HepG2 (cell line): Measurements from ENCODE around the gene ZNF30. TPM values are rescaled to one million over a fixed set of nuclear protein-coding genes. Genes with fewer than 3 reads are reported as not detected.

Experiments
- CBX5 ChIP-seq: sonication (generic); formaldehyde crosslinking; IDR thresholded peaks from 2 replicates; pipeline ENCODE4 v1.4.0; 2020; ENCODE audit warnings: missing genetic modification reagents, borderline replicate concordance
- GATAD1 ChIP-seq: IDR thresholded peaks from 2 replicates; pipeline ENCODE4 v1.6.1; 2016; ENCODE audit warnings: missing genetic modification reagents, missing compliant biosample characterization
- HHEX ChIP-seq: IDR thresholded peaks from 2 replicates; pipeline ENCODE4 v1.6.1; 2016; ENCODE audit warnings: control low read depth
- HIVEP1 ChIP-seq: sonication (generic); formaldehyde crosslinking; IDR thresholded peaks from 2 replicates; pipeline ENCODE4 v1.4.0; 2020; ENCODE audit warnings: mild to moderate bottlenecking, missing genetic modification reagents
- JDP2 ChIP-seq: sonication (generic); formaldehyde crosslinking; IDR thresholded peaks from 2 replicates; pipeline ENCODE4 v1.8.1; 2022; ENCODE audit warnings: missing genetic modification reagents, borderline replicate concordance
- KIAA2018 ChIP-seq: sonication (generic); formaldehyde crosslinking; IDR thresholded peaks from 2 replicates; pipeline ENCODE4 v1.5.0; 2020; ENCODE audit warnings: mild to moderate bottlenecking, missing genetic modification reagents, borderline replicate concordance
- KLF12 ChIP-seq: sonication (generic); formaldehyde crosslinking; IDR thresholded peaks from 2 replicates; pipeline ENCODE4 v1.4.0; 2020; ENCODE audit warnings: missing genetic modification reagents, borderline replicate concordance
- MAF1 ChIP-seq: sonication (generic); formaldehyde crosslinking; IDR thresholded peaks from 2 replicates; pipeline ENCODE4 v1.5.0; 2020; ENCODE audit warnings: missing genetic modification reagents, borderline replicate concordance
- NCOR1 ChIP-seq: fragments of 200-600 bp; sonication (generic); IDR thresholded peaks from 2 replicates; pipeline ENCODE4 v1.7.0; 2017; ENCODE audit warnings: antibody characterized with exemption, low read length, borderline replicate concordance
- PAWR ChIP-seq: sonication (generic); formaldehyde crosslinking; IDR thresholded peaks from 2 replicates; pipeline ENCODE4 v1.4.0; 2020; ENCODE audit warnings: missing genetic modification reagents, mild to moderate bottlenecking, borderline replicate concordance
- SAFB2 ChIP-seq: sonication (generic); formaldehyde crosslinking; IDR thresholded peaks from 2 replicates; pipeline ENCODE4 v1.5.1; 2020; ENCODE audit warnings: missing genetic modification reagents, low read depth, mild to moderate bottlenecking, borderline replicate concordance
- THRA ChIP-seq: sonication (generic); formaldehyde crosslinking; IDR thresholded peaks from 2 replicates; pipeline ENCODE4 v1.4.0; 2020; ENCODE audit warnings: missing genetic modification reagents, borderline replicate concordance
- ZNF468 ChIP-seq: sonication (generic); formaldehyde crosslinking; IDR thresholded peaks from 2 replicates; pipeline ENCODE4 v1.8.0; 2022; ENCODE audit warnings: mild to moderate bottlenecking, moderate library complexity, missing genetic modification reagents
- ZNF484 ChIP-seq: sonication (generic); formaldehyde crosslinking; IDR thresholded peaks from 2 replicates; pipeline ENCODE4 v1.5.1; 2020; ENCODE audit warnings: mild to moderate bottlenecking, low read depth, missing genetic modification reagents, borderline replicate concordance
- polyA plus RNA-seq, 8 experiments: library from polyadenylated mRNA; depleted of rRNA in 3 of 8; stranded (reverse) in 7 of 8; unstranded in 1 of 8; fragments of >200 nt; fragmentation: Illumina TruSeq in 4 of 8; extraction: Trizol in 4 of 8; gene quantifications; 2 replicates each; pipeline versions ENCODE4 v1.2.1 to v1.2.3, GENCODE V29; 2011 to 2016; ENCODE audit warnings: low read depth in 4 of 8, missing spikeins in 1 of 8, mixed read lengths in 1 of 8; ENCODE audit not compliant: insufficient read depth in 1 of 8
- total RNA-seq, 5 experiments: library from RNA; depleted of rRNA; stranded (reverse); fragments of >200 nt; fragmentation: Illumina TruSeq; extraction: Trizol; gene quantifications; 2 replicates each; pipeline ENCODE4 v1.2.3, GENCODE V29; 2016; ENCODE audit warnings: low read depth in 1 of 5
- TF ChIP-seq, protein P1 (sequence below): sonication (generic); formaldehyde crosslinking; IDR thresholded peaks from 2 replicates; pipeline ENCODE4 v1.5.1; 2020; ENCODE audit warnings: mild to moderate bottlenecking, moderate library complexity, missing genetic modification reagents

The ZNF30 gene
- total and polyA plus RNA-seq, 2 of the 13 experiments (the other 11 are each of a cell fraction or from before 2014, with no cell fraction given) = 2.3 to 4.4 TPM

- no peak for TF ChIP-seq KIAA2018
- TF ChIP-seq GATAD1 (CRISPR knock-in tag) = peak; percentile 62; the same call in 1 of the 2 replicates
- no peak for TF ChIP-seq ZNF468 (CRISPR knock-in tag)
- TF ChIP-seq THRA (CRISPR knock-in tag) = peak; percentile 51; the same call in 1 of the 2 replicates
- TF ChIP-seq MAF1 (CRISPR knock-in tag) = 0 out of 2 replicates have a peak, but pooled peaks have one; percentile 64
- no peak for TF ChIP-seq HHEX (CRISPR knock-in tag)
- no peak for TF ChIP-seq NCOR1
- TF ChIP-seq JDP2 (CRISPR knock-in tag) = no peak
- 0 out of 2 replicates have a peak, but pooled peaks have one; percentile 56 for TF ChIP-seq HIVEP1 (CRISPR knock-in tag)
- TF ChIP-seq, protein P1, sequence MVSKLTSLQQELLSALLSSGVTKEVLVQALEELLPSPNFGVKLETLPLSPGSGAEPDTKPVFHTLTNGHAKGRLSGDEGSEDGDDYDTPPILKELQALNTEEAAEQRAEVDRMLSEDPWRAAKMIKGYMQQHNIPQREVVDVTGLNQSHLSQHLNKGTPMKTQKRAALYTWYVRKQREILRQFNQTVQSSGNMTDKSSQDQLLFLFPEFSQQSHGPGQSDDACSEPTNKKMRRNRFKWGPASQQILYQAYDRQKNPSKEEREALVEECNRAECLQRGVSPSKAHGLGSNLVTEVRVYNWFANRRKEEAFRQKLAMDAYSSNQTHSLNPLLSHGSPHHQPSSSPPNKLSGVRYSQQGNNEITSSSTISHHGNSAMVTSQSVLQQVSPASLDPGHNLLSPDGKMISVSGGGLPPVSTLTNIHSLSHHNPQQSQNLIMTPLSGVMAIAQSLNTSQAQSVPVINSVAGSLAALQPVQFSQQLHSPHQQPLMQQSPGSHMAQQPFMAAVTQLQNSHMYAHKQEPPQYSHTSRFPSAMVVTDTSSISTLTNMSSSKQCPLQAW (CRISPR knock-in tag) = peak; percentile 54; the same call in 1 of the 2 replicates
- TF ChIP-seq PAWR (CRISPR knock-in tag) = no peak
- TF ChIP-seq ZNF484 (CRISPR knock-in tag) = no peak
- TF ChIP-seq SAFB2 (CRISPR knock-in tag) = peak; percentile 31; the same call in 1 of the 2 replicates
- TF ChIP-seq KLF12 (CRISPR knock-in tag) = peak; percentile 79; the same call in 1 of the 2 replicates
- TF ChIP-seq CBX5 (CRISPR knock-in tag) = no peak; the same call in 1 of the 2 replicates
These were observed 37.1 kb downstream of the ZNF30 start, which contains the start of gene ZNF792 (continued) for GRCh38 chr19:34963573-34964406.
